Tibial artery (tissue), 4 donors: Measurements from ENCODE around the gene CHST13.
A peak's percentile ranks its signal among the peaks of the same experiment; 100 is the strongest.

ENCODE experiments used
- DNase-seq, 2 donors: peaks; one replicate each; pipeline ENCODE4 v3.0.0-alpha.2; 2019
- H3K27ac ChIP-seq, 2 donors: fragments of 200-600 bp; sonication (generic) in 1 of 2; 1 replicate in 1 of 2; 2 replicates in 1 of 2; pipeline ENCODE4 v1.5.1; 2018 to 2019; ENCODE audit warnings: mild to moderate bottlenecking in 1 of 2
- H3K27me3 ChIP-seq, 2 donors: fragments of 200-600 bp; sonication (generic) in 1 of 2; one replicate each; pipeline versions ENCODE4 v1.5.1 to v1.6.0; 2016 to 2019
- H3K36me3 ChIP-seq, 3 donors: fragments of 200-600 bp; sonication (generic) in 2 of 3; one replicate each; pipeline ENCODE4 v1.5.1; 2016 to 2019; ENCODE audit warnings: mild to moderate bottlenecking in 2 of 3
- H3K4me1 ChIP-seq, 4 donors: fragments of 200-600 bp; sonication (generic) in 2 of 4; 1 replicate in 3 of 4; 2 replicates in 1 of 4; pipeline ENCODE4 v1.5.1; 2016 to 2019
- H3K4me3 ChIP-seq, 2 donors: fragments of 200-600 bp; sonication (generic) in 1 of 2; 1 replicate in 1 of 2; 2 replicates in 1 of 2; pipeline ENCODE4 v1.5.1; 2018 to 2019; ENCODE audit warnings: mild to moderate bottlenecking in 2 of 2
- H3K9me3 ChIP-seq, 3 donors: fragments of 200-600 bp; sonication (generic) in 1 of 3; one replicate each; pipeline ENCODE4 v1.5.1; 2016 to 2019
- CTCF ChIP-seq, 2 experiments: fragments of 200-600 bp in 1 of 2; fragments of 450-650 bp in 1 of 2; IDR thresholded peaks; one replicate each; pipeline ENCODE4 v1.5.1; 2017 to 2019; ENCODE audit warnings: antibody characterized with exemption in 2 of 2, mild to moderate bottlenecking in 1 of 2, moderate library complexity in 1 of 2
- intact Hi-C: fragments of 100-400 bp; cut with DNase I; formaldehyde crosslinking; loops from one replicate; pipeline ENCODE4 v1.15.0; 2023; ENCODE audit warnings: low total_unique reads

Gene CHST13

GRCh38 chr3:126518779-126519177 is 5.2 kb upstream of the CHST13 start:
- H3K27me3 ChIP-seq = peaks cover 0 to 25% of the 10 kb centered on the region in 2 donors
- peaks cover 0 to 3% (median 1%) of the 10 kb centered on the region in 4 donors for H3K4me1 ChIP-seq
- TF ChIP-seq CTCF (IDR thresholded peaks at IDR 0.05) = no peak
- peak in 1 of 2 donors; percentile 43 for DNase-seq
- H3K36me3 ChIP-seq = no peaks in the 10 kb centered on the region
- no peaks in the 10 kb centered on the region for H3K9me3 ChIP-seq
- no peak overlapping the region for H3K4me3 ChIP-seq
- H3K27ac ChIP-seq = no peak overlapping the region
- intact Hi-C loops = no loop called here

GRCh38 chr3:126519506-126520455 is 4.2 kb upstream of the CHST13 start:
- intact Hi-C loops = loop anchor here (10.0 kb wide), 2 partner anchors 935 to 1025 kb away; no protein-coding TSS in a partner anchor
- no peak for TF ChIP-seq CTCF (IDR thresholded peaks at IDR 0.05)
- peaks cover 0 to 13% (median 11%) of the 10 kb centered on the region in 4 donors for H3K4me1 ChIP-seq
- H3K27ac ChIP-seq = no peak overlapping the region
- peaks cover 0 to 35% of the 10 kb centered on the region in 2 donors for H3K27me3 ChIP-seq
- peak in 1 of 2 donors; percentile 37 for DNase-seq
- no peaks in the 10 kb centered on the region for H3K36me3 ChIP-seq
- H3K9me3 ChIP-seq = no peaks in the 10 kb centered on the region
- no peak overlapping the region for H3K4me3 ChIP-seq

GRCh38 chr3:126521122-126521891 is 2.6 kb upstream of the CHST13 start:
- intact Hi-C loops = loop anchor here (10.0 kb wide), 2 partner anchors 933 to 1023 kb away; no protein-coding TSS in a partner anchor
- no peaks in the 10 kb centered on the region for H3K36me3 ChIP-seq
- no peak overlapping the region for H3K4me3 ChIP-seq
- peak in 1 of 2 donors; percentile 50 for DNase-seq
- H3K9me3 ChIP-seq = no peaks in the 10 kb centered on the region
- no peak for TF ChIP-seq CTCF (IDR thresholded peaks at IDR 0.05)
- no peak overlapping the region for H3K27ac ChIP-seq
- peaks cover 0 to 14% (median 12%) of the 10 kb centered on the region in 4 donors for H3K4me1 ChIP-seq
- H3K27me3 ChIP-seq = peaks cover 0 to 50% of the 10 kb centered on the region in 2 donors

GRCh38 chr3:126522363-126522788 is 1.6 kb upstream of the CHST13 start:
- H3K27ac ChIP-seq = no peak overlapping the region
- H3K36me3 ChIP-seq = no peaks in the 10 kb centered on the region
- TF ChIP-seq CTCF (IDR thresholded peaks at IDR 0.05) = peak; percentile 82 to 92
- peaks cover 0 to 48% of the 10 kb centered on the region in 2 donors for H3K27me3 ChIP-seq
- no peak overlapping the region for H3K4me3 ChIP-seq
- H3K4me1 ChIP-seq = peaks cover 0 to 14% (median 12%) of the 10 kb centered on the region in 4 donors
- no peaks in the 10 kb centered on the region for H3K9me3 ChIP-seq
- intact Hi-C loops = loop anchor here (10.0 kb wide), 2 partner anchors 932 to 1022 kb away; no protein-coding TSS in a partner anchor
- peak; percentile 50 to 70 for DNase-seq

- H3K27me3 ChIP-seq = peaks cover 0 to 35% of the 10 kb centered on the region in 2 donors
- intact Hi-C loops = loop anchor here (10.0 kb wide), 2 partner anchors 930 to 1020 kb away; no protein-coding TSS in a partner anchor
- H3K4me1 ChIP-seq = peaks cover 0 to 14% (median 12%) of the 10 kb centered on the region in 4 donors
- peak in 1 of 2 donors; percentile 67 for DNase-seq
- H3K36me3 ChIP-seq = no peaks in the 10 kb centered on the region
- H3K27ac ChIP-seq = no peak overlapping the region
- peak overlapping the region; percentile 32 to 51 for H3K4me3 ChIP-seq
- H3K9me3 ChIP-seq = no peaks in the 10 kb centered on the region
- TF ChIP-seq CTCF (IDR thresholded peaks at IDR 0.05) = no peak
Measured at GRCh38 chr3:126524429-126524988, 554 bp downstream of the CHST13 start.
